OCI-LY3 (cell line): Measurements from ENCODE around the gene IL18R1.

Source experiments
- CTCF ChIP-seq: fragments of 200-600, 300-600 bp; sonication (generic); IDR thresholded peaks from 2 replicates; pipeline ENCODE4 v1.5.1; 2014; ENCODE audit warnings: antibody characterized with exemption, low read length, low read depth
- EZH2phosphoT487 ChIP-seq: fragments of 200-600 bp; shearing (Covaris generic); IDR thresholded peaks from 2 replicates; pipeline ENCODE4 v1.6.1; 2018; ENCODE audit warnings: antibody characterized with exemption, mixed run types, low read depth

DNA sequence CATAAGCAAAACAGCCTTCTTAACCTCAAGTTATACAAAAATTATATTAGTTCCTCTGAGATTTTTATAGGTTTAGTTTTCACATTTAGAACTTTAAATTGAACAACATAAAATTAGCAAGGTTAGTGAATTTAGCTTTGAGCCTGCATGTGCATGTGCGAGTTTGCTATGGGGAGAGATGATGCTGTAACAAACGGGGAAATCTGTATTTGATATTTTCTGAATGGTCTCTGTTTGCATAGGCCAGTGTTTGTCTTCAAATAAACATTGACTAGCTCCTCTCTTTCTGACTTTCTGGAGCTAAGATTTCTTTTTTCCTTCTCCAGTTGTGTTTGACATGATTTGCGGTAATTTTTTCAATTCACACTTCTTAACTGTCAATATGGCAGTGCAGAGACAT lies 36.5 kb downstream of the IL18R1 start:
- TF ChIP-seq CTCF: no peak
- no peak for TF ChIP-seq EZH2phosphoT487
